ENCODE data around the gene UGT1A10. TPM values are rescaled to one million over a fixed set of nuclear protein-coding genes. Genes with fewer than 3 reads are reported as not detected.

UGT1A10 gene
- total RNA-seq, 6 experiments from 2014 or later: not detected

DNA sequence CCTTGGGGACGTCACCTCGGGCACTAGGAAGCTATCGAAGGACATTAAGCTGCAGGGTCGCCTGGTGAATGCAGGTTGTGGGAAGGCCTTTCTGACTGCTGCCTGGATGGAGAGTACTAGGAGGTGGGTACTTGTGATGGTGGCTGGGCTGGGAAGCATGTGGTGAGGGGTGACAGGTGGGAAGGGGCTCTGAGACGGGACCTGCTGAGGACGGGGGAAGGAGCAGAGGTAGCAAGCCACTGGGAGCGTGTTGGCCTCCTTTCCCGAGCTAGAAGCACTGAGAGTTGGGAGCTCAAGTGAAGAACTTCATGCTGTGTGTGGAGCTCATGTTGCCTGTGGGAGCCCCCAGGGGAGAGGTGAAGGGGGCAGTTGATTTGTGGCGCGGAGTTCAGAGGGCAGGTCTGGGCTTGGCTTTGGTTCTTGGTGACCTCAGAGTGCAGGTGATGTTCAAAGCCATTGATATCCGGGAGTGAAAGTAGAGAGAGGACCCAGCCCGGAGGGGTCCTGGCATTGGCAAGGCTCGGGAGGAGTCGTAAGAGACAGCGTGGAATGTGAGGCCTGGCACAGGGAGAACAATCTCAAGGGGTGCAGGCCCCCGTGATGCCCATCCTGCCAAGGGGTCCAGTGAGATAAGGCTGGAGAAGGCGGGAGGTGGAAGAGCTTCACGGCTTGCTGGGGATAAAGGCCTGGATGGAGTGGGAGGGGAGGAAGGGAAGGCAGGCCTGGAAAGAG, 155.1 kb downstream of the UGT1A10 start:
- TF ChIP-seq, protein P1, sequence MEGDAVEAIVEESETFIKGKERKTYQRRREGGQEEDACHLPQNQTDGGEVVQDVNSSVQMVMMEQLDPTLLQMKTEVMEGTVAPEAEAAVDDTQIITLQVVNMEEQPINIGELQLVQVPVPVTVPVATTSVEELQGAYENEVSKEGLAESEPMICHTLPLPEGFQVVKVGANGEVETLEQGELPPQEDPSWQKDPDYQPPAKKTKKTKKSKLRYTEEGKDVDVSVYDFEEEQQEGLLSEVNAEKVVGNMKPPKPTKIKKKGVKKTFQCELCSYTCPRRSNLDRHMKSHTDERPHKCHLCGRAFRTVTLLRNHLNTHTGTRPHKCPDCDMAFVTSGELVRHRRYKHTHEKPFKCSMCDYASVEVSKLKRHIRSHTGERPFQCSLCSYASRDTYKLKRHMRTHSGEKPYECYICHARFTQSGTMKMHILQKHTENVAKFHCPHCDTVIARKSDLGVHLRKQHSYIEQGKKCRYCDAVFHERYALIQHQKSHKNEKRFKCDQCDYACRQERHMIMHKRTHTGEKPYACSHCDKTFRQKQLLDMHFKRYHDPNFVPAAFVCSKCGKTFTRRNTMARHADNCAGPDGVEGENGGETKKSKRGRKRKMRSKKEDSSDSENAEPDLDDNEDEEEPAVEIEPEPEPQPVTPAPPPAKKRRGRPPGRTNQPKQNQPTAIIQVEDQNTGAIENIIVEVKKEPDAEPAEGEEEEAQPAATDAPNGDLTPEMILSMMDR (IDR thresholded peaks at IDR 0.05): no peak
- no peaks in the 10 kb centered on the region for H3K4me1 Mint-ChIP-seq (ENCODE audit: low read depth)
- H3K27me3 Mint-ChIP-seq (ENCODE audit: insufficient read depth): peaks cover 3% of the 10 kb centered on the region; the same call in 1 of the 2 replicates
- H3K27ac Mint-ChIP-seq: no peak overlapping the region
- H3K36me3 Mint-ChIP-seq (ENCODE audit: low read depth): no peaks in the 10 kb centered on the region; the same call in 1 of the 2 replicates
- peaks cover 28% of the 10 kb centered on the region for H3K9me3 Mint-ChIP-seq
- DNase-seq: no peak
- H3K4me3 Mint-ChIP-seq: no peak overlapping the region

DNA sequence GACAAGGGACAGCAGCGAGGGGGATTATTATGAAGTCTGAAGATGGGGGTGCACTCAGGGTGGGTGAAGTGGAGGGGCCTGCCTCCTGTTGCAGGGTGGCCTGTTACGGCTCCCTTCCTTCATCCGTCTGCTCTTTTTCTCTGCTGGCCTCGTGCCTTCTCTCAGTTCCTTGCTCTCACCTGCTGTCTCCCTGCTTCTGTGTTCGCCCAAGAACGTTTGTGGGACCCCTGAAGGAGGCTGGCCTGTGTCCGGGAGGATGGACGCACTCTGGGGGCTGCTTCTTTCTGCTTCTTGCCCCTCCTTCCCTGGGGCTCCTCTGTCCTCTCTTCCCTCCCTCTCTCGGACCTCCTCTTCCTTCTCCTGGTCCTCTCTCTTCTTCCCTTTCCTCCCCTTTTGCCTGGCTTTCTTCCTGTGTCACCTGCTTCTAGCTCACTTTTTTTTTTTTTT, 155.7 kb downstream of the UGT1A10 start:
- Mint-ChIP-seq H3K4me3 (no peak overlapping the region), H3K36me3 (ENCODE audit: low read depth) (no peaks in the 10 kb centered on the region; the same call in 1 of the 2 replicates), H3K4me1 (ENCODE audit: low read depth) (no peaks in the 10 kb centered on the region), H3K27ac (no peak overlapping the region), H3K9me3 (peaks cover 28% of the 10 kb centered on the region), H3K27me3 (ENCODE audit: insufficient read depth) (peaks cover 3% of the 10 kb centered on the region; the same call in 1 of the 2 replicates)
- TF ChIP-seq, protein P1 (IDR thresholded peaks at IDR 0.05): no peak
- no peak for DNase-seq

DNA sequence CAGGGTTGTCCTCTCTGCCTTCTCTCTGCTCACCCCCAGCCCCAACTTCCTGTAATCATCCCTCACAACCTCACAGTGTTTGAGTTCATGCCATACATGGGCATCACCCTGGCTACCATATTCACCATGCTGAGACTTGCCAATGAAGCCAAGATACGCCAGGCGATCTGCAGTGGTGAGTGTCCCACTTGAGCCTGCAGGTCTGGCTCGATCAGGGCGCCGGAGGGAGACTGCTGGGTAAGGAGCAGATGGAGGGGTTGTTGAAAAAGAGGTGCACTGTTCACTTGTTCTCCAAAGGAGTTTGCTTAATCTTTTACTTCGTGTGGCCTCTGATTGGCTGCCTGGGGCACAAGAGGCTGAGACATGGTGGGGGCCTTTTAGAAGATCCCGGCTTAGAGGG, 156.5 kb downstream of the UGT1A10 start:
- Mint-ChIP-seq H3K27me3 (ENCODE audit: insufficient read depth) (peaks cover 3% of the 10 kb centered on the region; the same call in 1 of the 2 replicates), H3K9me3 (peaks cover 28% of the 10 kb centered on the region), H3K4me3 (no peak overlapping the region), H3K27ac (no peak overlapping the region), H3K4me1 (ENCODE audit: low read depth) (no peaks in the 10 kb centered on the region), H3K36me3 (ENCODE audit: low read depth) (no peaks in the 10 kb centered on the region; the same call in 1 of the 2 replicates)
- DNase-seq: no peak
- TF ChIP-seq, protein P1 (IDR thresholded peaks at IDR 0.05): no peak

DNA sequence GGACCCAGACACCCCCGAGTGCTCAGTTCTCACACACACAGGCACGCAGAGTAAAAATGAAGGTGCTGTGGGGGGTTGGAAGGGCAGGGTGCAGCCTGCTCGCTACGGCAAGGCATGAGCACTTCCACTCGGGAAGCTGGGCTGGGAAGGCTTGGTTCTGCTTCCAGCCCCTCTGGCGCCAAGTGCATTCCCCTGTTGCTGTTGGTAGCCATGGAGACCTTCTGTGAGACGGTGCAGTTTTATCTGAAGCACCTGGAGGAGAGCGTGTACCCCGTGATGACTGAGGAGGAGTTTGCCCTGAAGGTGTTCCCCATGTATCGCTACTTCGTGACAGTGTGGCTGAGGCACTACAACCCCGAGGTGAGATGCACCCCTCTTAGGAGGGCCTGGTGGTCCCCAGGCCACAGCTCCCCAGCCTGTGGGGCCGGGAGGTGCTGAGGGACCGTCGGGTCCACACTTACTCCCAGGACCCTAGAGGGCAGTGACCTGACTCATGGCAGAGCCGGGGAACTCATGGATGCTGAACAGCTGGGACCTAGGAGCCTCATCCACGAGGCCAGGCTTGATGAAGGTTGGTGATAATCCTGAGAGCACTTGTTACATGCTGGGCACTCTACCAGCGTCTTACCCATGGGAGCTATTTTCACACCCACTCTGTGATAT, 157.3 kb downstream of the UGT1A10 start:
- Mint-ChIP-seq H3K4me3 (no peak overlapping the region), H3K36me3 (ENCODE audit: low read depth) (no peaks in the 10 kb centered on the region; the same call in 1 of the 2 replicates), H3K27ac (no peak overlapping the region), H3K4me1 (ENCODE audit: low read depth) (no peaks in the 10 kb centered on the region), H3K27me3 (ENCODE audit: insufficient read depth) (peaks cover 5% of the 10 kb centered on the region), H3K9me3 (peaks cover 28% of the 10 kb centered on the region)
- TF ChIP-seq, protein P1 (IDR thresholded peaks at IDR 0.05): no peak
- DNase-seq: no peak

DNA sequence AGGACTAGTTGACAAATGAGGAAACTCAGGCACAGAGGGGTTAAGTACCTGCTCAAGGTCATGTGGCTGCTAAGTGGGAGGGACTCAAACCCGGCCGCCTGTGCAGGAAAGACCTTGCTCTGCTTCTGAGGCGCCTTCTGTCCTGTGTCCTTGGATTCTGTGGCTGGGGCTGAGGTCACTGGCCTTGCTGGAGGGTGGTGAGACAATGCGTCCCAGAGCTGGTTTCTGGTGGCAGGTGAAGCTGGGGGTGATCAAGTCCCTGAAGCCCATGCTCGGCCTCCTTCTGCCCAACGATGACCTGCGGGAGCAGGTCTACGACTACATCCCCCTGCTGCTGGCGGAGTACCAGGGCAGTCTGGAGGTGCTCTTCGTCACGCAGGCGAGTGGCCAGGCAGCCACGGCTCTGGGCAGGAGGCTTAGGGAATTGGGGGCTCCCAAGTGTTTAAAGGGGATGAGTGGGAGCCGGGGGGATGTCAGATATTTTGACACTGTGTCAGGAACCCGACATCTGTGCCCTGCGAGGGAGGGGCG, 157.9 kb downstream of the UGT1A10 start:
- Mint-ChIP-seq H3K4me1 (ENCODE audit: low read depth) (no peaks in the 10 kb centered on the region), H3K9me3 (peaks cover 24% of the 10 kb centered on the region), H3K27me3 (ENCODE audit: insufficient read depth) (peaks cover 5% of the 10 kb centered on the region)

More for the DNA sequence above, 157.9 kb downstream of the UGT1A10 start:
- Mint-ChIP-seq H3K4me3 (no peak overlapping the region), H3K27ac (no peak overlapping the region), H3K36me3 (ENCODE audit: low read depth) (no peaks in the 10 kb centered on the region; the same call in 1 of the 2 replicates)
- TF ChIP-seq, protein P1 (IDR thresholded peaks at IDR 0.05): no peak
- no peak for DNase-seq

Data from HFFc6 (cell line).